HG03103 (cell line): Measurements from ENCODE around the gene DLL4.

Experiments used
- ATAC-seq: cut with Tn5 transposase; IDR thresholded peaks from one replicate; pipeline ENCODE4 v1.9.1; 2021; ENCODE audit warnings: low read depth; ENCODE audit not compliant: unreplicated experiment

The DLL4 gene

DNA sequence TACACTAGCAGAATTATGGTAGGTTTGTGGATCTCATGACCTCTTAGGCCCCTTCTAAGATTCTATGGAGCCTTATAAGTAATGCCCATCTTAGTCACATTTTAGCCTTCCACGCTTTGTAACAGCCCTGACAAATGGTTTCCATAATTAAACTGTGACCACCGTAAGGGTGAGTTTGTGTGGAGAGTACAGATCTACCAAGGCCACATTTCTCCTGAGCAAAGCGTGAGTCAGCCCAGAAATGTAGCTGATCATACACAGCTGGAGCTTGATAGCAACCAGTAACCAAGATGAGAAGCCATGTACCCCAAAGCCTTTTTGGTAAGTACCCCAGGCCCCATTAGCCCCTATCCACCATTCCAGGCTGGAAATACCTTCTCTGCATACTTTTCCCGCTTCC is 55.8 kb downstream of the DLL4 start:
- ATAC-seq = no peak

DNA sequence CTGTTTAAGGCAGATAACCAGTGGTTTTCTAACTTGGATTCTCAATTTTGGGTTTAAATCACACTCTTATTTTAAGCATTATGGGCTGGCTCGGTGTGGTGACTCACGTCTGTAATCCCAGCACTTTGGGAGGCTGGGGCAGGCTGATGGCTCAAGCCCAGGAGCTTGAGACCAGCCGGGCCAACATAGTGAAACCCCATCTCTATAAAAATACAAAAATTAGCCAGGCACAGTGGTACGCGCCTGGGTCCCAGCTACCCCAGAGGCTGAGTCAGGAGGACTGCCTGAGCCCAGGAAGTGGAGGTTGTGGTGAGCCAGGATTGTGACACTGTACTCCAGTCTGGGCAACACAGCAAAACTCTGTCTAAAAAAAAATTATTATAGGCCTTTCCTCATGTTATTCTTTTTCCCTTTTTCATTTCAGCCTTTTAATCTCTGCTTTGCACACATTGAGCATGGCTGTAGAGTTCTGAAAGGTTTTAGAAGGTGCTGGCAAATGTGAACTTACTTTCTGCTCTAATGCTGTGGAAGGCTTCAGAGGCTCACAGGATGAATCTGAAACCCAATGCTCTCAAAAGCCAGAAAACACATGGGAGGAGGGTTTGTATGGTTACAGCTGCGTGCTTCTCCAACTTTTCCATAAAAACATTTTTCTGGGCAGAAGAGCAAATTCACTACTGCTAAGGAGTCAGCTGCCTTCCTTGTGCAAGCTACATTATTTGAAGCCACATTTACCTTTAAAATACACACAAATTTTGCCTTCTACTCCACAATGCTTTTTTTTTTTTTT is 56.6 kb downstream of the DLL4 start:
- ATAC-seq = no peak

DNA sequence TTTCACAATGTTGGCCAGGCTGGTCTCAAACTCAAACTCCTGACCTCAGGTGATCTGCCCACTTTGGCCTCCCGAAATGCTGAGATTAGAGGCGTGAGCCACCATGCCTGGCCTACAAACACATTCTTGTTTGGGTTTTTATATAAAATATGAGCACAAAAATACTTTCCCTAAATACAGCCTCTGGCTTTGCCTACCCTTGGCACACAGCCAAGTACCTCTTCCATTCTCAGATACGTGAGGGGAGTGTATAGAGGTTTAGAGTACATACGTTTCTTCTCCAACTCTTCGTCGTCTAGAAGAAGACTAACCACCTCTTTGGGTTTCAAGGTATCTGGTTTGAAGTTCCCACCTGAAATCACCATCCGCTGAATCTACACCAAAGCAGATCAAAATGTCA is 57.7 kb downstream of the DLL4 start:
- no peak for ATAC-seq

DNA sequence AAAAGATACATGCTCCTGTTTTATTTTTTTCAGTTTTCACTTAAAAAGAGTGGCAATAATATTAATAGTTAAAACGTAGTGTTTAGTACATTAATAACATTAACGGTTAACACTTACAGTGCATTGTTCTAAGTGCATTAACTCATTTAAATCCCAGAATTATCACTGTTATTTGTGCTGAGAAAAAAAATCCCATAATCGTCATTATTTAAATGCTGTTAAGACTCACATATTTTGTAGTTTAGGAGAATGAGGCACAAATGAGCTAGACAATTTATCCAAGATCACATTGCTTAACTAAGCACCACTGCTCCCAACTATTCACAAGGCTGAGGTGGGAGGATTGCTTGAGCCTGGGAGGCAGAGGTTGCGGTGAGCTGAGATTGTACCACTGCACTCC is 59.0 kb downstream of the DLL4 start:
- no peak for ATAC-seq
